NCI-H146 treated with DMSO at 0.1 percent for 48 hours (cell line): Measurements from ENCODE around the gene ZDHHC24.

Source experiments
- DNase-seq: peaks from one replicate; lab custom pipeline; 2025; ENCODE audit not compliant: unreplicated experiment; lab: John Stamatoyannopoulos, UW

The ZDHHC24 gene

DNA sequence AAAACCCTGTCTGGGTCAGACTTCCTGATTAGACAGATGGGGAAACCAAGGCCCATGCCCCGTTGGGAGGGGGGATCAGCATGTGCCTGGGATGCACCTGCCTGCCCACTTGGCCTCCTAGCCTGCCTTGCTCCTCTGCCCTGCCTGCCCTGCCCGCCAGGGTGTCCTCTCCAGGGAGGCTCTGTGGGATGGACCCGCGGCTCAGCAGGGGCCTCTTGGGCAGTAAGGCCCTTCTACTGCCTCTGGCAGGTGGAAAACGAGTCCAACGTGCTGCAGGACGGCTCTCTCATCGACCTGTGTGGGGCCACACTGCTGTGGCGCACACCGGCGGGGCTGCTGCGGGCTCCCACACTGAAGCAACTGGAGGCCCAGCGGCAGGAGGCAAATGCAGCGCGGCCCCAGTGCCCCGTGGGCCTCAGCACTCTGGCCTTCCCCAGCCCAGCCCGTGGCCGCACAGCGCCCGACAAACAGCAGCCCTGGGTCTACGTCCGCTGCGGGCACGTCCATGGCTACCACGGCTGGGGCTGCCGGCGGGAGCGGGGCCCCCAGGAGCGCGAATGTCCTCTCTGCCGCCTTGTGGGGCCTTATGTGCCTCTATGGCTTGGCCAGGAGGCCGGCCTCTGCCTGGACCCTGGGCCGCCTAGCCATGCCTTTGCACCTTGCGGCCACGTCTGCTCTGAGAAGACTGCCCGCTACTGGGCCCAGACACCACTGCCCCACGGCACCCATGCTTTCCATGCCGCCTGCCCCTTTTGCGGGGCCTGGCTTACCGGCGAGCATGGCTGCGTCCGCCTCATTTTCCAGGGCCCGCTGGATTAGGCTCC is 70.3 kb downstream of the ZDHHC24 start:
- DNase-seq = no peak

DNA sequence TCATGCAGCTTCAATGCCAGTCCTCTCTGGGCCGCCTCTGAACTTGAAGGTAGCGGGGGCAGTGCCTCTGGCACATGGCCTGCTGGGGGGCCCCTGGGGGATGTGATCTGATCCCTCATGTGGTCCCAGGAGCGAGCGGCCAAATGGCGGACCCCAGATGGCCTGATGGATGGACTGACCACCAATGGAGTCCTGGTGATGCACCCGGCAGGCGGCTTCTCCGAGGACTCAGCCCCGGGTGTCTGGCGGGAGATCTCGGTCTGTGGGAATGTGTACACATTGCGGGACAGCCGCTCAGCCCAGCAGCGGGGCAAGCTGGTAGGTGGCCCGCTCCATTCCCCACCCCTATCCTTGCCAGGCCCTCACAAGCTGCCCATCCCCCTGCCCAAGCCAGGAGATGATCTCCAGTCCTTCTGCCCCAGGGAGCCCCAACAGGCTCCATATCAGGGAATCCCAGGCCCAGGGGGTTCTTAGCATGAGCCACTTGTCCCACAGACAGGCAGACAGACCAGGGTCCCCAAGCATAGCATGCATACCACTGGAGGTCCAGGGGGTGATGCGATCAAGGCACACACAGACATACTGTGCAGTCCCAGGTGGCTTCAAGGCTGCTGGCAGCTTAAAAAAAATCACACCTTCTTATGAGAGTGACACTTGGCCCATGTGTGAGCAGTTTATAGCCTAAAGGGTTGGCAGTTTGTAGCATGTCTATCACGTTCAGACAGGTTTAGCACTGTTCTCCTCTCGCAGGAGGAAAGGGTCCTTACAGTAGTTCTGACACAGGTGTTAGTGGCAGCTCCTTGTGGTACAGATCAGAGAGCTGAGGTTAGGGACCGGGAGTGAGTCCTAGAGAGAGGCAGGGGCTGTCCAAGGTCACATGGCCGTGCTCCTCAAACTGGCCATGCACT is 72.0 kb downstream of the ZDHHC24 start:
- DNase-seq = no peak

DNA sequence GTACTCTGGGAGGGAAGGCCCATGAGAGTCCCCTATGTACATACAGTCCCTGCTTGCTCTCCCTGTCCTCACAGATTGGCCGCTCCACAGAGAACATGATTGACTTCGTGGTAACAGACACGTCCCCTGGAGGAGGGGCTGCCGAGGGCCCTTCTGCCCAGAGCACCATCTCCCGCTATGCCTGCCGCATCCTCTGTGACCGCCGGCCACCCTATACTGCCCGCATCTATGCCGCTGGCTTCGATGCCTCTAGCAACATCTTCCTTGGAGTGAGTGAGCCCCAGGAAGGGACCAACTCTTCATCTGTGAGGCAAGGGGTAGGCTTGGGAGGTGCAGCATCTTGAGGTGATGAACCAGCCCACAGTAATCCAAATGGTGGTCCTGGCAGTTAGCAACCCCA is 72.7 kb downstream of the ZDHHC24 start:
- no peak for DNase-seq

DNA sequence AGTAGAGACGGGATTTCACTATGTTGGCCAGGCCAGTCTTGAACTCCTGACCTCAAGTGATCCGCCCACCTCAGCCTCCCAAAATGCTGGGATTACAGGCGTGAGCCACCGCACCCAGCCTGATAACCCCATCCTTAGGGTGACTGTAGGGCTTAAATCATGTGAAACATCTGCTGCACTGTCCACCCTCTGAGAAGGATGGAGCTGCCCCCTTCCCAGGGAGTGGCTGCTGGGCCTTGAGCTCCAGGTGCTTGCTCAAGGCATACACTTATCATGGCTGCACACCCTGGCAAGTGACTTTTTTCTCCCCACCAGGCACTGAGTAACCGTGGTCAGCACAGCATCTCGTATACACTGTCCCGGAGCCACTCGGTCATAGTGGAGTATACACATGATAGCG is 73.8 kb downstream of the ZDHHC24 start:
- DNase-seq = no peak

DNA sequence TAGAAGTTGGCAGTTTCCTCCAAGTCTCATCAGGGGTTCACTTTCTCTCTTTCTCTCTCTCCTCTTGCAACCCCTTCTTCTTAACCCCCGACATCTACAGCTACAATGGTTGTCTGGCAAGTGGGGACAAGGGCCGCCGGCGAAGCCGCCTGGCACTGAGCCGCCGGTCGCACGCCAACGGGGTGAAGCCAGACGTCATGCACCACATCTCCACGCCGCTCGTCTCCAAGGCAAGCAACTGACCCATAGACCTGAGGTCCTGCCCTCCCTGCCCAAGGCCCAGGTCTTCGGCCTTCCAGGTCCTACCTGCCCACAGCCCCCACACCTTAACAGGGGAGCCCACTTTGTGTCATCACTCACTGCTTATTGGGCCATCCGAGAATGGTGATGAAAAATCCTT is 74.7 kb downstream of the ZDHHC24 start:
- no peak for DNase-seq
